Keratinocyte (primary cell): ENCODE results near the gene PCDH8. TPM values are rescaled to one million over a fixed set of nuclear protein-coding genes. Genes with fewer than 3 reads are reported as not detected.

Experiments
- DNase-seq: peaks from one replicate; pipeline ENCODE4 v3.0.0-alpha.2; 2011; ENCODE audit warnings: low read depth, missing footprints, low spot score
- FAIRE-seq: peaks from 2 replicates; lab custom pipeline; 2011; peaks lifted over from hg19 to GRCh38; lab: Jason Lieb, UNC
- H2AFZ ChIP-seq: 2 replicates; pipeline ENCODE4 v1.6.0; 2012; ENCODE audit warnings: low read length, control low read depth, inconsistent platforms; ENCODE audit not compliant: control insufficient read depth
- H3K27ac ChIP-seq: 2 replicates; pipeline ENCODE4 v1.5.1; 2011; ENCODE audit warnings: low read length; ENCODE audit not compliant: control insufficient read depth, insufficient read depth
- H3K27me3 ChIP-seq: 3 replicates; pipeline ENCODE4 v1.6.0; 2011; ENCODE audit warnings: low read length; ENCODE audit not compliant: control insufficient read depth, insufficient read depth; ENCODE audit errors: extremely low read depth
- H3K36me3 ChIP-seq, 2 experiments: 2 replicates in 1 of 2; 3 replicates in 1 of 2; pipeline ENCODE4 v1.5.1; 2011; ENCODE audit warnings: low read length in 2 of 2, mild to moderate bottlenecking in 1 of 2; ENCODE audit not compliant: control insufficient read depth in 2 of 2, insufficient read depth in 2 of 2; ENCODE audit errors: extremely low read depth in 1 of 2
- H3K4me1 ChIP-seq: 3 replicates; pipeline ENCODE4 v1.5.1; 2011; ENCODE audit warnings: low read length; ENCODE audit not compliant: control insufficient read depth, insufficient read depth; ENCODE audit errors: extremely low read depth
- H3K4me2 ChIP-seq: 3 replicates; pipeline ENCODE4 v1.6.0; 2011; ENCODE audit warnings: low read depth, low read length; ENCODE audit not compliant: control insufficient read depth, insufficient read depth; ENCODE audit errors: extremely low read depth
- H3K4me3 ChIP-seq, 3 experiments: fragments of 200-600 bp in 1 of 3; sonication (generic) in 1 of 3; 2 replicates in 2 of 3; 3 replicates in 1 of 3; pipeline ENCODE4 v1.5.1; 2011 to 2016; ENCODE audit warnings: low read length in 3 of 3, mild to moderate bottlenecking in 3 of 3, control low read depth in 2 of 3, inconsistent platforms in 1 of 3, low read depth in 1 of 3, mixed read lengths in 1 of 3, mixed run types in 1 of 3, moderate library complexity in 1 of 3; ENCODE audit not compliant: control insufficient read depth in 2 of 3, insufficient read depth in 2 of 3; ENCODE audit errors: extremely low read depth in 1 of 3
- H3K79me2 ChIP-seq: 2 replicates; pipeline ENCODE4 v1.6.0; 2012; ENCODE audit warnings: low read length; ENCODE audit not compliant: control insufficient read depth, insufficient read depth
- H3K9ac ChIP-seq: 3 replicates; pipeline ENCODE4 v1.6.0; 2011; ENCODE audit warnings: low read length; ENCODE audit not compliant: control insufficient read depth, insufficient read depth; ENCODE audit errors: extremely low read depth
- H3K9me1 ChIP-seq: 3 replicates; pipeline ENCODE4 v1.6.0; 2011; ENCODE audit warnings: low read length; ENCODE audit not compliant: control insufficient read depth, insufficient read depth; ENCODE audit errors: extremely low read depth
- H3K9me3 ChIP-seq: 2 replicates; pipeline ENCODE4 v1.5.1; 2012; ENCODE audit warnings: low read depth, low read length; ENCODE audit not compliant: control insufficient read depth
- H4K20me1 ChIP-seq: 3 replicates; pipeline ENCODE4 v1.6.0; 2011; ENCODE audit warnings: low read length; ENCODE audit not compliant: control insufficient read depth, insufficient read depth; ENCODE audit errors: extremely low read depth
- CTCF ChIP-seq, 3 experiments: IDR thresholded peaks in 1 of 3; conservative IDR thresholded peaks in 1 of 3; optimal IDR thresholded peaks in 1 of 3; 2 replicates in 2 of 3; 3 replicates in 1 of 3; pipeline versions ENCODE3 to v1.5.1; 2011; ENCODE audit warnings: low read length in 3 of 3, mild to moderate bottlenecking in 3 of 3, moderate library complexity in 2 of 3, control low read depth in 1 of 3, inconsistent platforms in 1 of 3; ENCODE audit not compliant: insufficient read depth in 2 of 3; ENCODE audit errors: extremely low read depth in 1 of 3
- EZH2 ChIP-seq: IDR thresholded peaks from one replicate; pipeline ENCODE4 v1.6.1; 2012; ENCODE audit warnings: inconsistent platforms, mild to moderate bottlenecking, low read length, moderate library complexity
- dilution Hi-C: fragments of 300-500 bp; cut with MboI; formaldehyde crosslinking; loops from one replicate; pipeline ENCODE4 v1.7.0; 2020; ENCODE audit warnings: low sequenced_read_pairs; ENCODE audit not compliant: extremely low pct_ligation_motif_present
- polyA minus RNA-seq, 3 experiments: library from RNA; depleted of rRNA, polyadenylated mRNA; stranded (reverse); fragments of >200 nt; gene quantifications; 1 replicate in 1 of 3; 2 replicates in 1 of 3; 3 replicates in 1 of 3; pipeline ENCODE4 v1.2.3, GENCODE V29; 2011
- polyA plus RNA-seq, 5 experiments: library from polyadenylated mRNA; depleted of rRNA in 3 of 5; stranded (reverse) in 3 of 5; stranded (forward) in 1 of 5; unstranded in 1 of 5; fragments of >200 nt; gene quantifications; 1 replicate in 1 of 5; 2 replicates in 3 of 5; 3 replicates in 1 of 5; pipeline versions ENCODE4 v1.2.1 to v1.2.3, GENCODE V29; 2011 to 2012; ENCODE audit warnings: missing spikeins in 2 of 5, low read depth in 1 of 5, low replicate concordance in 1 of 5

Gene PCDH8
- polyA plus RNA-seq = not detected in 3 replicates
- polyA plus RNA-seq (2011; ENCODE audit: low read depth) = not detected
- polyA plus RNA-seq (2011; cell fraction: cytosol; rRNA removed) = not detected in 2 replicates
- not detected in 2 replicates for polyA plus RNA-seq (2011; cell fraction: nucleus; rRNA removed)
- not detected in 2 replicates for polyA plus RNA-seq (2012; ENCODE audit: low replicate concordance)
- polyA minus RNA-seq = not detected in 3 replicates
- not detected for polyA minus RNA-seq (2011; cell fraction: cytosol; rRNA and poly(A)+ RNA removed)
- polyA minus RNA-seq (2011; cell fraction: nucleus; rRNA and poly(A)+ RNA removed) = not detected in 2 replicates

DNA sequence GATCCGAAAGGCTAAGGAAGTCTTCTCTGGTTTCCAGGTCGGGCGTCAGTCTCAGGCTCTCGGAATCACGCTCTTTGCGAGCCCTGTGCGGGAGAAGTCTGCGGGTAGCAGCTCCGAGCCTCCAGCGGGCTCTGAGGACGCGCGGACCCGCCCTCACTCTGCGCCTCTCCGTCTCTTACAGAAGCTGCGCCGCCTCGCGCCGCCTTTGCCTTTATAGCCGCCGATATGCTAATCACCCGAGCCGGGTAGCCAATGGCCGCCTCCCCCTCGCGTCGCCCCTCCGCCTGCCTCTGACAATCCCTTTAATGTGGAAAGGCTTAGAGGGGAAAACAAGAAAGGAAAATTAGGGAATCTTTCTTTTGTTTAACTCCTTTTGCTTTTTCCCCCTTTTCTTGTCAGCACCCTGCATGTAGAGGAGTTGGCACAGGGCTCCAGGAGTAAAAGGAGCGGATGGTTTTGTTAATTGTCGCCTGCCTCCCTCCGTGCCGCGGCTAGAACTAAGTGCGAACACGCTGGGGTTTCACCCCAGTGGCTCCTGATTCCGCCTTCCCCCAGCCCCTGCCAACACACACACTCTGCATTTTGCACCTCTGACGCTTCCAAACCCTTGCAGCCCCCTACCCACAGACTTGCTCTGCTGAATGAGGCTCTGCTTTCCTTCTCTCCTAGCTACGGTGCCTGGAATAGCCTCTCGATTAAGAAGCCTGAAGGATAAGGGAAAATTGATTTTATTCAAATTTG, at the start of gene PCDH8:
Gene PCDH8 (minus strand): TSS at position 186 of the 741 bp plus-strand sequence. CDS start 204 bp downstream, outside the sequence.
- Histone ChIP-seq H3K9ac (no peak within 1 kb of the TSS), H4K20me1 (no peaks in the 10 kb centered on the region), H3K4me3 (no peak within 1 kb of the TSS), H3K4me2 (no peak within 1 kb of the TSS), H3K36me3 (no peaks in the 10 kb centered on the region), H3K4me1 (peaks cover 7% of the 10 kb centered on the region), H3K9me3 (peaks cover 11% of the 10 kb centered on the region), H3K79me2 (no peaks in the 10 kb centered on the region), H3K27ac (no peak within 1 kb of the TSS), H3K9me1 (no peaks in the 10 kb centered on the region), H2AFZ (no peak within 1 kb of the TSS), H3K27me3 (peaks cover 87% of the 10 kb centered on the region)
- TF ChIP-seq EZH2 (peak; percentile 46), CTCF (optimal IDR thresholded peaks at IDR 0.05 in 1 of 3, IDR thresholded peaks at IDR 0.05 in 1 of 3, conservative IDR thresholded peaks at IDR 0.05 in 1 of 3; ENCODE audit: extremely low read depth in 1 of 3, insufficient read depth in 2 of 3, low read length in 3 of 3) (no peak)
- DNase-seq (no peak), FAIRE-seq (no peak)
- dilution Hi-C loops = no loop called here

DNA sequence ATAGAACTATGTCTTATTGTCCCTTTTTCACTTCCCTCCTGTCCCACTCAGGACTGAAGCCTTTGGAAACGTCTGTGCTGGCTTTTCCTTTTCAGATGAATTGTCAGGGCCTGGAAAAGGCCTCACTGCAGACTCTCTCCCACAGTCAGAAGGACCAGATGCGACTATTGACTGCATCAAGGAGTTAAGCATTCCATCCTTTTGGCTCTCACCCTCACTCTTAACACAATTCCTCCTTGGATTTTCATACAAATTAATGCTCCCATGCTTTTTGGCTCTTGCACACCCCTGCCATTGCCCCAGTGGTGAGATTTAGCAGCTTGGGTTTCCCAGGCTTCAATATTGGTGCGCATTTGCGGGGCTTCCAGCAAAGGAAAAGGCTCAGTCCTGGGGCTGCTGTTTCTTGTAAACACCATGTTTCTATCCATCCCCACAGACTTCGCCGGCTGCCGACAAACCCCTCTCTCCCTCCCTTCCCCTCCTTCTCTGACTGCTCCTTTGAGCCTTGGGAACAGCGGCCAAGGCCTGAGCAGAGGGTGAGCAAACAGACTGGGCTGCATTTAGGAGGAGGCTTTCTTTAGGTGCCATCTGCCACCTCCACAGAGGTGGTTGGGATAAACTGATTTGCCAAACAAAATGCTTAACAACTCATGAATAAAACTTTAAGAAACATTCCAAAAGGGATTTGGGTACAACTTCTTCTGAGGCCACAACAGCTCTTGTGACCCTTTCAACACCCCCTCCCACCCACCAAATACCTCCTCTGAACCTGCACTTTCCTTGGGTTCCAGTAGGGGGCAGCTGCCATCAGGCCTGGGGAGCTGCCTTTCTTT, 48.6 kb upstream of the PCDH8 start:
- Histone ChIP-seq H3K9me3 (no peaks in the 10 kb centered on the region), H3K27ac (no peak overlapping the region), H3K79me2 (no peaks in the 10 kb centered on the region), H3K9ac (no peak overlapping the region), H3K9me1 (no peaks in the 10 kb centered on the region), H3K36me3 (no peaks in the 10 kb centered on the region), H3K27me3 (no peaks in the 10 kb centered on the region), H3K4me1 (no peaks in the 10 kb centered on the region), H3K4me3 (no peak overlapping the region), H2AFZ (no peak overlapping the region), H4K20me1 (no peaks in the 10 kb centered on the region), H3K4me2 (no peak overlapping the region)
- DNase-seq (no peak), FAIRE-seq (no peak)
- TF ChIP-seq EZH2 (no peak), CTCF (optimal IDR thresholded peaks at IDR 0.05 in 1 of 3, IDR thresholded peaks at IDR 0.05 in 1 of 3, conservative IDR thresholded peaks at IDR 0.05 in 1 of 3; ENCODE audit: extremely low read depth in 1 of 3, insufficient read depth in 2 of 3, low read length in 3 of 3) (peak; percentile 43 to 75 (median 68))
- dilution Hi-C loops = no loop called here
